DMS79 (cell line): ENCODE measurements around the gene CTXND2.
A peak's percentile ranks its signal among the peaks of the same experiment; 100 is the strongest.
"Not testable (repeated sequence)": the region's sequence is repeated elsewhere in the genome, so short reads cannot be mapped to it uniquely, and the experiment has no call there.

Source experiments
- DNase-seq: peaks from one replicate; lab custom pipeline; 2025; lab: John Stamatoyannopoulos, UW

The CTXND2 gene

DNA sequence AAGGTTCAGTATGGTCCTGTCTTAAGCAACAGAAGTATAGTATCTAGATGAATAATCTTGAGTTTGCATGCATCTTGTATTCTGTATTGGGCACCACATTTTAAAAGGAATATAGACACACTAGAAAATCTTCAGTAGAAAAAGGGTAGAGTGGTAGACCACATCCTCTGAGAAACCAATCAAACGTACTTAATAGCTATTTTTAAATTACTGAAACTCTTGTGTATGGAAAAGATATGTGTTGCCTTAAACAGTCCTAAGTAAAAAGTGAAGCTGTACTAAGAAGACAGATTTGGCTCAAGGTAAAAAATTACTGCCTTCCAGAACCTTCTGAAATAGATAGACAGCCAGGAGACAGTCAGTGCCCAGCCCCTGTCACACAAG is 3.1 kb downstream of the CTXND2 start:
- DNase-seq: no peak

DNA sequence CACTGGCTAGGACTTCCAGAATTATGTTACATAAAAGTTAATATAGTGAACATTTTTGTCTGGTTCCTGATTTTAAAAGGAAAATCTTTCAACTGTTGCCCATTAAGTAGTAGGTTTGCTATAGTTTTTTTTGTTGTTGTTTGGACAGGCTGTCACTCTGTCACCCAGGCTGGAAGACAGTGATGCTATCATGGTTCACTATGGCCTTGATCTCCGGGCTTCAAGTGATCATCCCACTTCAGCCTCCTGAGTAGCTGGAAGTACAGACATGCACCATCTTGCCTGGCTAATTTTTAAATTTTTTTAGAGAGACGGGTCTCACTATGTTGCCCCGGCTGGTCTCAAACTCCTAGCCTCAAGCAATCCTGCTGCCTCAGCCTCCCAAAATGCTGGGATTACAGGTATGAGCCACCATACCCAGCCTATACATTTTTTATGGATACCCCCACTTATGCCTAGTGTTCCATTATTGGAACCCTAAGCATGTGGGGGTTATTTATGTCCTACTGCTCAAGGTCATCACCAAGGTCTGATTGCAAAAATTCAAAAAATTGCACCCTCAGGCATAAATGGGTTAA is 6.5 kb downstream of the CTXND2 start:
- no peak for DNase-seq

DNA sequence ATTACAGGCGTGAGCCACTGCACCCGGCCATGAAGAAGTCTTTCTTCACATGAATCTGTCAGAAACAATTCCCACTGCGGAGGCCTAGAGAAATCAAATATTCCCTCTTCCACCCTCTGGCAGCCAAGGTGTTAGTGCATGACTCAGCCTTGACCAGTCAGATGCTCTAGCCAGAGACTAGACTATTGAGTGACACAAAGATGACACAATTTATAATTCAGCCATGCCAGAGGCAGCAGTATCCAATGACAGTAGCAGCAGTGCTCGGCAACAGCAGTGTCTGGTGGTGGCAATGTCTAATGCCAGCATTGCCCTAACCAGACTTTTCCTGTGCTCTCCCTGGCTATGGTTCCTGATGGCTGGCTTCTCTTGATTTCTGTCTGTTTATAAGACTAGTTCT is 8.7 kb downstream of the CTXND2 start:
- DNase-seq: no peak

DNA sequence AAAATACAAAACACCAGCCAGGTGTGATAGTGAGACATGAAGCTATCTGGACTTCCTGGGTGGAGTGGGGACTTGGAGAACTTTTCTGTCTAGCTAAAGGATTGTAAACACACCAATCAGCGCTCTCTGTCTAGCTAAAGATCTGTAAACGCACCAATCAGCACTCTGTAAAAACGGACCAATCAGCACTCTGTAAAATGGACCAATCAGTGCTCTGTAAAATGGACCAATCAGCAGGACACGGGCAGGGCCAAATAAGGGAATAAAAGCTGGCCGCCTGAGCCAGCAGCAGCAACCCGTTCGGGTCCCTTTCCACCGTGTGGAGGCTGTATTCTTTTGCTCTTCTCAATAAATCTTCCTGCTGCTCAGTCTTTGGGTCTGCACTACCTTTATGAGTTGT is 12.9 kb downstream of the CTXND2 start:
- DNase-seq: not testable (repeated sequence)

DNA sequence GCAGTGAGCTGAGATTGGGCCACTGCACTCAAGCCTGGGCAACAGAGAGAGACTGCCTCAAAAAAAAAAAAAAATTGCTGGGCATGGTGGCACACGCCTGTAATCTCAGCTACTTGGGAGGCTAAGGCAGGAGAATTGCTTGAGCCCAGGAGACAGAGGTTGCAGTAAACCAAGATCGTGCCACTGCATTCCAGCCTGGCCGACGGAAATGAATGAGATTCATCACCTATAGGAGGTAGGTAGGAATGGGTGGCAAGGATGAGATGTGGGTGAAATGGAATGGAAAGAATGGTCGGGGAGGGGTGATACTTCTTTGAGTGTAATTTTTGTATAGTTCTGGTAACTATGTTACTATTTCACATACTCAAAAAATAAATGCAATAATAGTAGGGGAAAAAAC is 15.4 kb downstream of the CTXND2 start:
- no peak for DNase-seq

DNA sequence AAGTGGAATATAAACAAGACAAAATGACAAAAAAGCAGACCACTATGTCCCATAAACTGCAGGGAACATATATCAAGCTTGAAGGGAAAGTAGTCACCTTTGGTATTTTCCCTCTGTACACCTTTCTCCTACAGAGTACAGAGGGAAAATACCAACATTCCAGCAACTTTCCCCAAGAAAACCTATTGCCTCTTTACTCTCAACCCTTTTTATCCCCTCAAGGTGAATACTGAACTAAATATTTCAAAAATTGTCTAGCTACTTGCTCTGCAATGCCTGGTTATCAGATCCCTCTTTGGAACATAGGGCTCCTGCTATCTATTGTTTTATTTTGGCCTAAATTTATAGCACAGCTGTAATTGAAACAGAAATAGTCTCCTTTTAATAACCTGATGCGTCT is 15.8 kb downstream of the CTXND2 start:
- DNase-seq: no peak

DNA sequence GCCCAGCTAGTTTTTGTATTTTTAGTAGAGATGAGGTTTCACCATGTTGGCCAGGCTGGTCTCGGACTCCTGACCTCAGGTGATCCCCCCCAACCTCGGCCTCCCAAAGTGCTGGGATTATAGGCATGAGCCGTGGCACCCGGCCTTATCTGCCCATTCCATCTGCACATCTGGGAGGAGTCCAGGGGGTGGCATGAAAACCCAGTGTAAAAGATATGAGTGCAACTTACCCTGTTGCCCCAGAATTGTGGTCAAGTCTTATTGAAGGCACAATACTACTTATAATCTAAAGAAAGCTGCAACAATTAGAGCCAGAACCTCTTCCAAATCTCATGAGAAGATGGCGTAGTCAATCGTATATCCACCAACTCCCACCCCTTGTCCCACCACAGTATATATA is 18.4 kb downstream of the CTXND2 start:
- no peak for DNase-seq

DNA sequence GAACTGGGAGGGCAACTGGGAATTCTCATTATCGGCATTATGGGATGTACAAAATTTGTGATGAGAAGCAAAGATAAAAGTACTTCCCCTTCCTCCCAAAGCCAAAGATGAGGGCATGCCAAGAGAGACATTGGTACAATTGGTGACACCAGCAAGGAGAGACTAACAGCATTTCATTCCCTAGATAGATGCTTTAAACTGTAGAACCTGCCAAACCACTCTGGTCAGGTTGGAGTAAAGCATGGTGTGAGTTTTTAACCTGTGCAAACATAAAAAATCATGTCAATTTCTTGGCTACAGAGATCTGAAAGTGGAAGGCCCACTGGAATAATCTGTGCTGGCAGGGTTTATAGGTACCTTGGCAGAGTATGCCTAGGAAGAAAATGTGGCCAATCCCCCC is 19.4 kb downstream of the CTXND2 start:
- DNase-seq: no peak

DNA sequence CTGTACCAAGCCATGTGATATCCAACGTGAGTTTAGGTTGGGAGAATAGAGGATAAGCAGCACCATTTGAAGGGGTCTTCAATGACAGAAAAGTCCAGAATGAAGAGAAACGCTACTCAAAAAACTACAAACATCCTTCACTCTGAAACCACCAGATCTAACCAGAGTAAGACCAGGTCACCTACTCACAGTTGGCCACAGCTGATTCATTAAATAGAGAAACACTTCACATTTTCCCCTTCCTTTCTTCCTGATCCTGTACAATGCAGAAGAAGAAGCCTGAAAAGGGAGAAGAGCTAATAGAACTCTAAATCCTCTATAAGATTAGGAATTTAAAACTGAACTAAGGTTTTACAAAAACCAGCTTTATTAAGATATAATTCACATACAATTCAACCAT is 19.9 kb downstream of the CTXND2 start:
- no peak for DNase-seq

DNA sequence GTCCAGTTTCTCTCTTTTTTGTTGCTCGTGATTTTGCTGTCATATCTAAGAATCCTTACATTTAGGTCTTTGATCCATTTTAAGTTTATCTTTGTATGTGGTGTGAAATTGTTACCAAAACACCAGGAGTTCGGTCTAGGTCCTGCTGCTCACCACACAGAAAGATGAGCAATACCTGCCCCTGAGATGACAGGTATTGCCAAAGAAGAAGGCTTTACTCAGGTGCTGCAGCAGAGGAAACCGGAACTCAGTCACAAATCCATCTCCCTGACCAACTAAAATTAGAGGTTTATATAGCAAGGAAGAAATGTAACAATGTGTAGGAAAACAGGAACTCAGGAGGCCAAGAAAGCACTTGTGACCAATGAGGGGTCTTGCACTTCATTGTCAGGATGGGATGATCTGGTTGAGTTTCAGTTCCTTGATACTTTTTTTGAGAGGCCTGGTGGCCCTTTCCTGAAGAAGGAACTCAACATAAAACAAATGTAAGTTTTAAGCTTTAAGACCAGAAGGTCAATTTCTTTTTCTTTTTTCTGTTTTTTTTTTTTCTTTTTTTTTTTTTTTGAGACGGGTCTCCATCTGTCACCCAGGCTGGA is 22.7 kb downstream of the CTXND2 start:
- no peak for DNase-seq

DNA sequence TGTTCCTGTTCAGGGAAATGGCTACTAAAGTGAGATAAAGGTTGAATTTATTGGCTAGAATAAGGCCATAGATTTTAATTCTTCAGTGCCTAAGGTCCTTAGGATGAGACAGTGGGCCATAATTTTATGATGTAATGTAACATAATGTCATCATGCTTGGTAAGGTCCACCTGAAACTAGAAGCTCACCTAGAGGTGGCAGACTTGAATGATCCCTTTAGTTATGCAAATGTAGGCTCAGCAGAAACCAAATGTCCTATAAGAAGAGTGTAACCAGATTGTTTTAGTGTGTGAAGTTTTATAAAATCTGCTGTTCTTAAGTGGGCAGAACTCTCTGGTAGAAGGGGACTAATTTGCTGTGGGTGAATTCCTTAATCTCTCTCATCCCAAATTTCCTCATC is 25.7 kb downstream of the CTXND2 start:
- DNase-seq: no peak

DNA sequence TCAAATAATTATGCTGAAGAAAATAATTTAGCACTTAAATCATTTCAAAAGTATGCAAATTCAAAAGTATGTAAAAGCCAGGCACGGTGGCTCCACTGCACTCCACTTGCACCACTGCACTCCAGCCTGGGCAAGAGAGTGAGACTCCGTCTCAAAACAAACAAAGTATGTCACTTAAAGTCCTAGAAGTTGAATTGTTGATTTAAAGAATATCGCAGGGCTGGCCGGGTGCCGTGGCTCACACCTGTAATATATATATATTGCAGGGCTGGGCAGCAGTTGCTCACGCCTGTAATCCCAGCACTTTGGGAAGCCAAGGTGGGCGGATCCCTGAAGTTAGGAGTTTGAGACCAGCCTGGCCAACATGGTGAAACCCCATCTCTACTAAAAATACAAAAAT is 30.5 kb downstream of the CTXND2 start:
- DNase-seq: no peak

DNA sequence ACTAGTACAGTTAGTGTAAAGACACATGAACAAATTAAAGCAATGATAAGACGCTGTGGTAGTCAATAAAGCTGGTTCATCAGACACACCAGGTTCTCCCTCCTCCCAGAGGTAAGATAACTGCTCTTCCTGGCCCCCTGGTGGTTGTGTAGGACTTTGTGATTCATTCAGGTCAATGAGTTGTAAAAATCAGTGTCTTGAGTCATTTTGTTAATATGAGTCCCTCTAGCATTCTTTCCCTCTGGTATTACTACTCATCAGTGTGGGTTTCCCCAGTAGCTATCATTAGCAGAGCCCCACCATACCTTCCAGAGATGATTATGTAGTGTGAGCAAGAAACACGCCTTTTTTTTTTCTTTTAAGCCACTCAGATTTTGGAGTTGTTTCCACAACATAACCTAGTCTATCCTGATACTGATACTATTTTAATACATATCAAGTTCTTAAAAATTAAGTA is 35.6 kb downstream of the CTXND2 start:
- DNase-seq: peak; percentile 57

DNA sequence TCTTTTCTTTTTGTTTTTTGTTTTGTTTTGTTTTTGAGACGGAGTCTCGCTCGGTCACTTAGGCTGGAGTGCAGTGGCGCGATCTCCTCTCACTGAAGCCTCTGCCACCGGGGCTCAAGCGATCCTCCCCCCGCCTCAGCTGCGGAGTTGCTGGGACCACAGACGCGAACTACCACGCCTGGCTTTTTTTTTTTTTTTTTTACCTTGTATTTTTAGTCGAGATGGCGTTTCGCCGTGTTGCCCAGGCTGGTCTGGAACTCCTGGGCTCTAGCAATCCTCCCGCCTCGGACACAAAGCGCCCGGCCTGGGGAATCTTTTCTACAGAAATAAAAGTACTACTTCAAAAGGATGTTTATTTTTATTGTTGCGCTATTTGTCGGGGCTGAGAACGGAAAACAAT is 38.1 kb downstream of the CTXND2 start:
- peak; percentile 4 for DNase-seq

DNA sequence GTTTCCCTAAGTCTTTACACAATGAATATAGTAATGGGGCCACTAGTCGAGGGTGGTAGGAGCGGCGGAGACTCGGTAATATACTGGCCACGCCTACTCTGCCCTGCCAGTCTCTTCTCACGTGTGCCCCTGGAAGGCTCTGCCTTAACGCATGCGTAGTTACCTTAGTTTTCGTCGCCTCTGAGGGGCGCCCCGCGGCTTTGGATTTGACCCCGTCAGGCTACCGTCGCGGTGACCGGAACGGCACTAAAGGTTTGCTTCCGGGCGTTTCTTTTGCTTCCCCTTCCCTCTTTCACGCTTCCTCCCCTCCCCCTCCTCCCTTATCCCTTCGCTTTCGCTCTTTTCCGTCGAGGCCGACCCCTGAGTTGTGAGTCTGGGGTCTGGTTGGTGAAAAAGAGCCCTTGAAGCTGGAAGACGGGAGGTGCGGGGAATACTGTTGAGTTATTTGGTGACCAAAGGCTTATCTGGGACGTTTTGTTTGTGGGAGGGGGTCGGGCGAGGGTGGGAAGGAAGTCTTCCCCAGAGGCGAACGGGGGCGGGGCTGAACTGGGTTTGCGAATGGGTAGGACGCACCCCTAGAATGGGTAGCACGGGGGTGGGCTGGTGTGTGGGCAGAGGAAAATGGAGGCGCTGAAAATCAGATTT is 39.3 kb downstream of the CTXND2 start, which contains the start of gene SETDB1:
Gene SETDB1, plus strand, starts transcription at position 267 of the 645 bp plus-strand sequence. CDS start 1,352 bp downstream, outside the sequence.
- peak; percentile 96 for DNase-seq

DNA sequence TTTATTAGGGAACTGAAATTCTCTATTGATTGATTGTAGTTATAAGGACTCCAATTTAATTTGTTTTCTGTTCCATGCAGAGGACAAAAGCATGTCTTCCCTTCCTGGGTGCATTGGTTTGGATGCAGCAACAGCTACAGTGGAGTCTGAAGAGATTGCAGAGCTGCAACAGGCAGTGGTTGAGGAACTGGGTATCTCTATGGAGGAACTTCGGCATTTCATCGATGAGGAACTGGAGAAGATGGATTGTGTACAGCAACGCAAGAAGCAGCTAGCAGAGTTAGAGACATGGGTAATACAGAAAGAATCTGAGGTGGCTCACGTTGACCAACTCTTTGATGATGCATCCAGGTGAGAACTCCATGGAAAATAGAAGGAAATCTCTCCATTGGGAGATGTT is 40.7 kb downstream of the CTXND2 start:
- no peak for DNase-seq

DNA sequence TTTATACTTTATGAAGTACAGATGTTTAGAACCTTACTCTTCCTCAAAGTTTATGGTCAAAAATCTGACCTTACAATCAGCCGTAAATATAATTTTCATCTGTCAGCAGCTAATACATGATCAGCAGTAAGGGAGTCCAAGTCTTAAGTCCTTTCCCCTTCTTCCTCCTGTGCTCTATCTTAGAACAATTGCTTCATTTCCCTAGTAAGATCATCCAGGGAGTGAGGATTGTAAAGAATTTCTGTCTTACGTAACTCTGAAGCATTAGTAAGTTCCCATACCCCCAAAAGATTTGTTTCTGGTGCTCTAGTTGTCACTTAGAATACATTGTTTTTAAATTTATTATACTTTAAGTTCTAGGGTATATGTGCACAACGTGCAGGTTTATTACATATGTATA is 41.4 kb downstream of the CTXND2 start:
- no peak for DNase-seq

DNA sequence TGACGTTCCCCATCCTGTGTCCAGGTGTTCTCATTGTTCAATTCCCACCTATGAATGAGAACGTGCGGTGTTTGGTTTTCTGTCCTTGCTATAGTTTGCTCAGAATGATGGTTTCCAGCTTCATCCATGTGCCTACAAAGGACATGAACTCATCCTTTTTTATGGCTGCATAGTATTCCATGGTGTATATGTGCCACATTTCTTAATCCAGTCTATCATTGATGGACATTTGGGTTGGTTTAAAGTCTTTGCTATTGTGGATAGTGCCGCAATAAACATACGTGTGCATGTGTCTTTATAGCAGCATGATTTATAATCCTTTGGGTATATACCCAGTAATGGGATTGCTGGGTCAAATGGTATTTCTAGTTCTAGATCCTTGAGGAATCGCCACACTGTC is 41.8 kb downstream of the CTXND2 start:
- DNase-seq: not testable (repeated sequence)

DNA sequence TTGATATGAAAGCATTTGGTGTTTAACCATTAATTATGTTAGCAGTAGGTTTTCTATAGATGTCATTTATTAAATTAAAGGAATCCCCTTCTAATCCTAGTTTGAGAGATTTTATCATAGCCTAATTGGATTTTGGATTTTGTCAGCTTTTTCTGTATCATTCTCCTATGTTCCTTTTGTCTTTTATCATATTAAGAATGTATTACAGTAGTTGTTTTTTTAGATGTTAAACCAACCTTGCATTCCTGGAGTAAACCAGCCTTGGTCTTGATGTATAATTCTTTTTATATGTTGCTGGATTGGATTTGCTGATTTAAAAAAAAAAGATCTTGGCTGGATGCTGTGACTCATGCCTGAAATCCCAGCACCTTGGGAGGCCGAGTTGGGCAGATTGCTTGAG is 44.8 kb downstream of the CTXND2 start:
- DNase-seq: no peak

DNA sequence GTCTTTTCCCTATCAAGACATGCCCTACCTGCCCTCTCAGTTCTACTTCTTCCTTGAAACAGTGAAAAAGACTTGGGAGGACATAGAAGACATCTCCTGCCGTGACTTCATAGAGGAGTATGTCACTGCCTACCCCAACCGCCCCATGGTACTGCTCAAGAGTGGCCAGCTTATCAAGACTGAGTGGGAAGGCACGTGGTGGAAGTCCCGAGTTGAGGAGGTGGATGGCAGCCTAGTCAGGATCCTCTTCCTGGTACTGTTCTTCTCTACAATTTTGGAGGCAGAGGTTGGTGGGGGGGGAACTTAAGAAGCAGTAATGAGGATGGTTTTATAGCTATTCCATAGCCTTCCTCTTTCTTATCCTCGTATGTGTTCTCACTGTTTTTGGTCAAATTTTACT is 57.9 kb downstream of the CTXND2 start:
- no peak for DNase-seq

DNA sequence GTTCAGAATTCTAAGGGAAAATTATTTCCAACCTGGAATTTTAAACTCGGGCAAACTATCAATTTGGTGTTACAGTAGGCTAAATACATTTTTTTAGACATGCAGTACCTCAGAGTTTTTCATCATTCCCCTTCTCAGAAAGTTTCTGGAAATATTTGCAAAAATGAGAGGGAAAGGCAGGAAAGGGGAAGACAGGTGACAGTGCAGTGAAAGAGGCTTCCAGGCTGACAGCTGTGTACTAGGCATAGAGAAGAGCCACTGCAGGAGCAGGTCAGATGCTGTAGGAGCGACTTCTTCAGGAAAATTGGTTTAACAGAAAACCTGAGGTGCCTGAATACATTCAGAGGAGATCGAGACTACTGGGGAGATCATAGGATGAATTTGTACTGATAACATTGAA is 67.8 kb downstream of the CTXND2 start:
- no peak for DNase-seq

DNA sequence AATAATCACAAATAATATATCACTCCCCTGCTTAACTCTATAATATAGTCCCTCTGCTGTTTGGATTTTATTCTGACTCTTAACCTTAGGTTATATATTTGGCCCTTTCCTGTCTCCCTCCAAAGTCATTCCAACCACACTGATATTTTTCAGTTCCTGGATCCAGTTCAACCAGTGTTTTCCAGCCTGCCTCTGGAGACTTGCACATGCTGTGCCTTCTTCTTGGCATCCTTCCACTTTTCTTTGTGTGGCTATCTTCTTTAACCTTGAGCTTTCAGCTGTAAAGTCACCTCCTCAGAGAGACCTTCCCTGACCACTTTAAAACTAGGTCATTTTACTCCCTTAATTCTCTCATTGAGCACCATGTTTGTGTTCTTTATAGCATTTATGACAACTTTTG is 68.3 kb downstream of the CTXND2 start:
- DNase-seq: no peak

DNA sequence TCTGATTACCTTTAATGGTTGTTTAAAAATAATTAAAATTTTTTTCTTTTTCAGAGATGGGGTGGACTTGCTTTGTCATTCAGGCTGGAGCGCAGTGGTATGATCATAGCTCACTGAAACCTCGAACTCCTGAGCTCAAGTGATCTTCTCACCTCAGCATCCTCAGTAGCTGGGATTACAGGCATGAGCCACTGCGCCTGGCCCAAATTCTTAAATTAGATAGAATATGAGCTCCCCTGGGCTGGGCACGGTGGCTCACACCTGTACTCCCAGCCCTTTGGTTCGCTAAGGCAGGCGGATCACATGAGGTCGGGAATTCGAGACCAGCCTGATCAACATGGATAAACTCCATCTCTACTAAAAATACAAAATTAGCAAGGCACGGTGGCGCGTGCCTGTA is 70.7 kb downstream of the CTXND2 start:
- DNase-seq: no peak

DNA sequence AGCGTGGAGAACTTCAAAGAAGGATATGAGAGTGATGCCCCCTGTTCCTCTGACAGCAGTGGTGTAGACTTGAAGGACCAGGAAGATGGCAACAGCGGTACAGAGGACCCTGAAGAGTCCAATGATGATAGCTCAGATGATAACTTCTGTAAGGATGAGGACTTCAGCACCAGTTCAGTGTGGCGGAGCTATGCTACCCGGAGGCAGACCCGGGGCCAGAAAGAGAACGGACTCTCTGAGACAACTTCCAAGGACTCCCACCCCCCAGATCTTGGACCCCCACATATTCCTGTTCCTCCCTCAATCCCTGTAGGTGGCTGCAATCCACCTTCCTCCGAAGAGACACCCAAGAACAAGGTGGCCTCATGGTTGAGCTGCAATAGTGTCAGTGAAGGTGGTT is 73.7 kb downstream of the CTXND2 start:
- no peak for DNase-seq
